ENCODE results near the gene SNAPC4.

GRCh38 chr9:136430588-136431234, 30.7 kb upstream of the SNAPC4 start:
- TF ChIP-seq POLR2A (IDR thresholded peaks at IDR 0.05; ENCODE audit: extremely low read depth, insufficient read length) (no peak), CTCF (IDR thresholded peaks at IDR 0.05; ENCODE audit: low read depth, low read length) (no peak), MAX (IDR thresholded peaks at IDR 0.05; ENCODE audit: low read depth, low read length) (no peak), MYC (IDR thresholded peaks at IDR 0.05; ENCODE audit: low read depth, low read length) (no peak)
